Astrocyte of the cerebellum (primary cell): ENCODE data around the gene KANK4.

Source experiments
- DNase-seq: peaks from one replicate; pipeline ENCODE4 v3.0.0-alpha.2; 2011; ENCODE audit warnings: low read depth
- H3K4me3 ChIP-seq: 2 replicates; pipeline ENCODE4 v1.5.1; 2011; ENCODE audit warnings: mild to moderate bottlenecking, low read depth, low read length, moderate library complexity
- CTCF ChIP-seq: IDR thresholded peaks from 2 replicates; pipeline ENCODE4 v1.5.1; 2012; ENCODE audit warnings: low read length, low read depth, moderate library complexity, mild to moderate bottlenecking; ENCODE audit errors: missing control alignments
- in situ Hi-C: cut with HindIII; loops from 2 replicates; pipeline ENCODE4 v1.10.0; 2017; ENCODE audit warnings: low sequenced_read_pairs

Gene KANK4

GRCh38 chr1:62361431-62361830 lies 42.2 kb upstream of the KANK4 start:
- H3K4me3 ChIP-seq = no peak overlapping the region
- no peak for DNase-seq
- TF ChIP-seq CTCF = no peak
- in situ Hi-C loops = no loop called here

GRCh38 chr1:62358665-62359373 lies 39.6 kb upstream of the KANK4 start:
- H3K4me3 ChIP-seq = no peak overlapping the region
- DNase-seq = no peak
- TF ChIP-seq CTCF = no peak
- in situ Hi-C loops = no loop called here

GRCh38 chr1:62357916-62358315 lies 38.7 kb upstream of the KANK4 start:
- no peak overlapping the region for H3K4me3 ChIP-seq
- in situ Hi-C loops = no loop called here
- TF ChIP-seq CTCF = no peak
- no peak for DNase-seq

GRCh38 chr1:62356257-62356835 lies 37.1 kb upstream of the KANK4 start:
- no peak overlapping the region for H3K4me3 ChIP-seq
- TF ChIP-seq CTCF = no peak
- in situ Hi-C loops = no loop called here
- DNase-seq = peak; percentile 15

- TF ChIP-seq CTCF = no peak
- no peak for DNase-seq
- in situ Hi-C loops = no loop called here
- no peak overlapping the region for H3K4me3 ChIP-seq
Measured at GRCh38 chr1:62355095-62355494, 35.9 kb upstream of the KANK4 start.

GRCh38 chr1:62353853-62354252 lies 34.6 kb upstream of the KANK4 start:
- no peak for DNase-seq
- no peak for TF ChIP-seq CTCF
- no peak overlapping the region for H3K4me3 ChIP-seq
- in situ Hi-C loops = no loop called here

GRCh38 chr1:62352387-62352786 lies 33.2 kb upstream of the KANK4 start:
- no peak for DNase-seq
- TF ChIP-seq CTCF = no peak
- no peak overlapping the region for H3K4me3 ChIP-seq
- in situ Hi-C loops = no loop called here
